ENCODE results near the gene CAMK2G. TPM values are rescaled to one million over a fixed set of nuclear protein-coding genes. Genes with fewer than 3 reads are reported as not detected.

Gene CAMK2G
- total RNA-seq, 4 donors from 2014 or later = 72.0 to 131 (median 83.0) TPM

DNA sequence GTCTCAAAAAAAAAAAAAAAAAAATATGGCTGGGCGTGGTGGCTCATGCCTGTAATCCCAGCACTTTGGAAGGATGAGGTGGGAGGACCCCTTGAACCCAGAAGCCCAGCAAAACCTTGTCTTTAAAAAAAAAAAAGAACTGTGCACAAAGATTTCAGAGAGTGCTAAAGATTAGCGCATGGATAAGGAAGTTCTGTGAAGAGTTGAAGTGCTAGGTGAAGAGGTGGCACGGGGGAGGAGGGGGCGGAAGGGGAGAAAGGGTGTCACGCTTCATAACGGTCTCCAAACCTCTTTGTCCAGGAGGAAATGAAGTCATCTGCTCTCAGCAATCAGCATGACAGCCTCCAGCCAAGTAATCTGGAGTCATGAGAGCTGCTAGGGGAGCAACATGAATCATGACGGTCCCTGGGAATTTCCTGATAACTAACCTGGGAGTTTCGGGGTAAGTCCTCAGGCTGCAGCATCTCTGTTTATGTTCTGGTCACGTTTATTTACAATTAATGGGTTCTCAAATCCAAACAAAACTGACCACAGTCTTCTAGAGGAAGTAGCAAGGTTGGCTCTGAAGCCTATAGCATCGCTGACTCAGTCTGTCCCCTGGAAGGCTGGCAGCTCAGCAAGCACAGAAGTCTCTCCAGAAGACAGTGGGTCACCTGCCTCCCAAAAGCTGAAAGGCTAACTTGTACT is 34.6 kb upstream of the CAMK2G start:
- Histone ChIP-seq H3K36me3 (no peaks in the 10 kb centered on the region), H3K27me3 (peaks cover 15% of the 10 kb centered on the region), H3K27ac (peak overlapping the region; percentile 61 to 81 (median 72)), H3K4me1 (peaks cover 6 to 59% (median 42%) of the 10 kb centered on the region in 4 donors), H3K9me3 (no peaks in the 10 kb centered on the region), H3K4me3 (no peak overlapping the region)
- DNase-seq = peak; percentile 28
- intact Hi-C loops (cut with DNase I; ENCODE audit: low total_unique reads) = no loop called here
- in situ Hi-C loops (cut with MboI; ENCODE audit: low pct_ligation_motif_present in 1 of 4, low pct_unique_long_range_greater_than_20kb in 1 of 4, low sequenced_read_pairs in 3 of 4) = no loop called here
- 26% methylated on average over 10 of the region's 10 CpGs; no CpG with 5 or more reads in 1 of the 2 donors for WGBS, 2 donors (ENCODE audit: low coverage in 1 of 2)
- TF ChIP-seq POLR2AphosphoS5 (IDR thresholded peaks at IDR 0.05) (peak in 1 of 3 donors; percentile 19), EP300 (IDR thresholded peaks at IDR 0.05; ENCODE audit: low read depth) (no peak)

DNA sequence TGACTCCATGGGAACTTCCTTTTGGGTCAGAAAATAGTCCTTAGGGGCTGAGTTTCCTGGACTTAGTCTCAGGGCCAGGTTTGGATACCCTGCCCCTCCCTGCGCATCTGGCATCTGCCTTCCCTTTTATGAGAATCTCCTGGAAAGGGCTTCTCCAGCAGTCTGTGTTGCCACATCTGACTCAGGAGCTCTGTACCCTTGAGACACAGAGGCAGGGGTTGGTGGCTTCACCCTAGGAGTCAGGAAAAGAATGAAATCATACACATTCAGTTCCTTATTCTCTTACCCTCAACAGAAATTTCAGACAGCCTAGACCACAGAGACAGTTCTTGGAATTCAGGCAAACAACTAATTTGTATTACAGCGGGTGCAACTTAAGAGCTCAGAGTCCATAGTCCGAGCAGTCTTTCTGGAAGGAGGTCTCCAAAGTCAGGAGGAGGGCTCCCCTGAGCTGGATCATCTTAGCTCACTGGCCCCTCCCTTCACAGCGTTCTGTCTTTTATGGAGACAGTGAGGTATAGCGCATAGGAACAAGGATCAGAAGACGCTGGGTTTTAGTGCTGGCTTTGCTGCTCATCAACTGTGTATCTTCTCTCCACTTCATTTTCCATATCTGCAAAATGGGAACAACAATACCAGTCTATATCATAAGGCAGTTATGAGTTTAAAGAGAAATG is 33.6 kb upstream of the CAMK2G start:
- TF ChIP-seq POLR2A (IDR thresholded peaks at IDR 0.05) (no peak), POLR2AphosphoS5 (IDR thresholded peaks at IDR 0.05) (no peak), EP300 (IDR thresholded peaks at IDR 0.05; ENCODE audit: low read depth) (no peak)
- TF ChIP-seq, protein P1, sequence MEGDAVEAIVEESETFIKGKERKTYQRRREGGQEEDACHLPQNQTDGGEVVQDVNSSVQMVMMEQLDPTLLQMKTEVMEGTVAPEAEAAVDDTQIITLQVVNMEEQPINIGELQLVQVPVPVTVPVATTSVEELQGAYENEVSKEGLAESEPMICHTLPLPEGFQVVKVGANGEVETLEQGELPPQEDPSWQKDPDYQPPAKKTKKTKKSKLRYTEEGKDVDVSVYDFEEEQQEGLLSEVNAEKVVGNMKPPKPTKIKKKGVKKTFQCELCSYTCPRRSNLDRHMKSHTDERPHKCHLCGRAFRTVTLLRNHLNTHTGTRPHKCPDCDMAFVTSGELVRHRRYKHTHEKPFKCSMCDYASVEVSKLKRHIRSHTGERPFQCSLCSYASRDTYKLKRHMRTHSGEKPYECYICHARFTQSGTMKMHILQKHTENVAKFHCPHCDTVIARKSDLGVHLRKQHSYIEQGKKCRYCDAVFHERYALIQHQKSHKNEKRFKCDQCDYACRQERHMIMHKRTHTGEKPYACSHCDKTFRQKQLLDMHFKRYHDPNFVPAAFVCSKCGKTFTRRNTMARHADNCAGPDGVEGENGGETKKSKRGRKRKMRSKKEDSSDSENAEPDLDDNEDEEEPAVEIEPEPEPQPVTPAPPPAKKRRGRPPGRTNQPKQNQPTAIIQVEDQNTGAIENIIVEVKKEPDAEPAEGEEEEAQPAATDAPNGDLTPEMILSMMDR (IDR thresholded peaks at IDR 0.05) = no peak
- Histone ChIP-seq H3K4me1 (peaks cover 6 to 59% (median 42%) of the 10 kb centered on the region in 4 donors), H3K27ac (peak overlapping the region; percentile 64 to 81 (median 80)), H3K27me3 (peaks cover 15% of the 10 kb centered on the region), H3K9me3 (no peaks in the 10 kb centered on the region), H3K4me3 (no peak overlapping the region), H3K36me3 (no peaks in the 10 kb centered on the region)
- WGBS, 2 donors (ENCODE audit: low coverage in 1 of 2) = 56 to 74% methylated on average over 3 to 6 of the region's 6 CpGs
- intact Hi-C loops (cut with DNase I; ENCODE audit: low total_unique reads) (no loop called here), in situ Hi-C loops (cut with MboI; ENCODE audit: low pct_ligation_motif_present in 1 of 4, low pct_unique_long_range_greater_than_20kb in 1 of 4, low sequenced_read_pairs in 3 of 4) (no loop called here)
- DNase-seq = peak; percentile 22

DNA sequence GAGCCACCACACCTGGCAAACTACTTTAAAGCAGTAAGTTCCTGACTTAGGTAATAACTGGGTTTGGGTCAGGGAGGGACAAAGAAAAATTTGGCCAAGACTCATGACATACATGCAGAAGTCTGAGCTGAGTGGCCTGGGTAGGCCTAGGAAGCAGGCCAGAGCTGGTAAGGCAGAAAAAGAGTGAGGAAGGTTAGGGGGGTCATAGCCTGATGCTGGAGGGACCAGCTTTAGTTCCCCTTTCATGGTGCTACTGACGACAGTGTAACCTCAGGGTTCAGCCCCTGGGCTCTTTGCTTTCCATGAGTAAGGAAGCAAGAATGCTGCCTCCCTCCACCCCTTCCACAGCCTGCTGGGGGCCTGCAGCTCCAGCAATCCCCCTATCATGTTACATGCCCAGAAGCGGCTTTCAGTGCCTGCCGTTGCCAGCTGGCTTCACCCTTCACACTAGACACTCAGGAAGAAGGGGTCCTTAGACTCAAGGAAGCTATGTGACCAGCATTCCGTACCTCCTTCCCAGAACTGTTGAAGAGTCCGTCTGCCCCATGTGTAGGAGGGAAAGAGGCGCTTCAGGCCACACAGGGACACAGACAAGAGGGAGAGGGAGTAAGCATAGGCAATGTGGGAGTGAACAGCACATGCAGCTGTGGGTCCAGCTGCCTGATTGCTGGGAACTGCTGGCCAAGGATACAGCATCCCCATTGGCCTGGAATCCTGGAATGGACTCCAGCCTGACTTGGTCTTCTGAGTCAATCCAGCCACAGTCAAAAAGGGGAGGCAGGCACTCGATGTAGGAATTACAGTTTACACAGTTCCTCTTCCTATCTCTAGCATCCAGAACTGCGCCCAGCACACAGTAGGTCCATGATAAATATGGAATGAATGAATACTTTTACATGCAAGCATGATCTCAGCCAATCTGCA is 32.4 kb upstream of the CAMK2G start:
- 65% methylated on average over 8 of the region's 8 CpGs; no CpG with 5 or more reads in 1 of the 2 donors for WGBS, 2 donors (ENCODE audit: low coverage in 1 of 2)
- H3K27me3 ChIP-seq = peaks cover 13% of the 10 kb centered on the region
- no peaks in the 10 kb centered on the region for H3K36me3 ChIP-seq
- in situ Hi-C loops (cut with MboI; ENCODE audit: low pct_ligation_motif_present in 1 of 4, low pct_unique_long_range_greater_than_20kb in 1 of 4, low sequenced_read_pairs in 3 of 4) (no loop called here), intact Hi-C loops (cut with DNase I; ENCODE audit: low total_unique reads) (no loop called here)
- H3K9me3 ChIP-seq = no peaks in the 10 kb centered on the region
- DNase-seq = peak; percentile 49
- H3K4me1 ChIP-seq = peaks cover 6 to 58% (median 39%) of the 10 kb centered on the region in 4 donors
- no peak overlapping the region for H3K4me3 ChIP-seq
- TF ChIP-seq EP300 (IDR thresholded peaks at IDR 0.05; ENCODE audit: low read depth) (no peak), POLR2AphosphoS5 (IDR thresholded peaks at IDR 0.05) (peak in 2 of 3 donors; percentile 22 to 57), POLR2A (IDR thresholded peaks at IDR 0.05) (no peak)
- TF ChIP-seq, protein P1 (IDR thresholded peaks at IDR 0.05) = no peak
- peak overlapping the region; percentile 64 to 81 (median 80) for H3K27ac ChIP-seq

DNA sequence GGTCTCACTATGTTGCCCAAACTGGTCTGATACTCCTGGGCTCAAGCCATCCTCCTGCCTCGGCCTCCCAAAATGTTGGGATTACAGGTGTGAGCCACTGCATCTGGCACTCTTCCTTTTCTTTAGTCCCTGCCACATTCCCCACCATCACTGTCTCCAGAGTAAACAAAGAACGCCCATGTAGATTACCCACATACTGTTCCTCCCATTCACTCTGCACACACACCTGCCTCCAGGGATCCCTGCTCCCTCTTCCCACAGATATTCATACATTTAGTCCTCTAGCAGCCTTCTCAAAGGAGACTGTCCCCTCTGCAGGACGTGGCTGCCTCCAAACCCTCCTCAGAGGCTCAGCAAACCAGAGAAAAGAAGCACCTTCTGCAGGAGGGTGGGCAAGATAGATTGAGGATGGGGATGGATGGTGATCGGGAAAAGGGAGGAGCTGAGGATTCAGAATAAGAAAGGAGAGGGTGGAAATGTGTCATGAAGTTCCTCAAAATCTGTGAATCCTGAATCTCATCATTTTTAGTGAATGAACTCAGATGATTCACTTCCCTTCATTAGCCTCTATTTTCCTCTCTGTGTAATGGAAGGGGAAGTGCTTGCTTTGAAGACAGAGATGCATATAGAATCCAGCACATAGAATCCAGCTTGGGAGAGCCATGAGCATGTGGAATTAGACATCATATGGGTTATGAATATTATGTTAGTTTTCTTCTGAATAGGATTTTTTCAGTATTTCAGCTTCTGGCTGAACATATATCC is 31.1 kb upstream of the CAMK2G start:
- DNase-seq = no peak
- Histone ChIP-seq H3K27ac (peak overlapping the region; percentile 64 to 81 (median 80)), H3K36me3 (no peaks in the 10 kb centered on the region), H3K4me3 (no peak overlapping the region), H3K9me3 (no peaks in the 10 kb centered on the region), H3K27me3 (no peaks in the 10 kb centered on the region), H3K4me1 (peaks cover 2 to 44% (median 27%) of the 10 kb centered on the region in 4 donors)
- intact Hi-C loops (cut with DNase I; ENCODE audit: low total_unique reads) (no loop called here), in situ Hi-C loops (cut with MboI; ENCODE audit: low pct_ligation_motif_present in 1 of 4, low pct_unique_long_range_greater_than_20kb in 1 of 4, low sequenced_read_pairs in 3 of 4) (no loop called here)
- TF ChIP-seq POLR2A (IDR thresholded peaks at IDR 0.05) (no peak), EP300 (IDR thresholded peaks at IDR 0.05; ENCODE audit: low read depth) (no peak), POLR2AphosphoS5 (IDR thresholded peaks at IDR 0.05) (no peak)
- TF ChIP-seq, protein P1 (IDR thresholded peaks at IDR 0.05) = no peak
- 56 to 57% methylated on average over 3 to 4 of the region's 4 CpGs for WGBS, 2 donors (ENCODE audit: low coverage in 1 of 2)
